HG02981 (cell line): ENCODE measurements around the gene SPATA2L.

Experiments
- ATAC-seq: cut with Tn5 transposase; IDR thresholded peaks from one replicate; pipeline ENCODE4 v1.9.1; 2021; ENCODE audit warnings: mild to moderate bottlenecking, moderate library complexity; ENCODE audit not compliant: unreplicated experiment

SPATA2L gene

GRCh38 chr16:89660146-89660545 is 41.4 kb downstream of the SPATA2L start:
- no peak for ATAC-seq

GRCh38 chr16:89658221-89658879 is 43.2 kb downstream of the SPATA2L start:
- no peak for ATAC-seq

GRCh38 chr16:89657442-89658220 is 43.9 kb downstream of the SPATA2L start, which contains the start of the genes CHMP1A and SPATA33:
CHMP1A (minus strand) TSS chr16:89657708; CDS start chr16:89657588, 120 bp downstream.
SPATA33 (plus strand) TSS chr16:89657836; CDS start chr16:89657912, 76 bp downstream.
- peak; percentile 88 for ATAC-seq

- ATAC-seq: no peak
These were observed 44.9 kb downstream of the SPATA2L start for GRCh38 chr16:89656435-89657121.

GRCh38 chr16:89655062-89655643 is 46.4 kb downstream of the SPATA2L start:
- ATAC-seq: no peak

GRCh38 chr16:89653656-89654295 is 47.7 kb downstream of the SPATA2L start:
- no peak for ATAC-seq

- ATAC-seq: no peak
These were observed 49.9 kb downstream of the SPATA2L start for GRCh38 chr16:89651584-89651983.

- no peak for ATAC-seq
These were observed 54.6 kb downstream of the SPATA2L start for GRCh38 chr16:89646906-89647305.
